Mammary epithelial cell (primary cell): ENCODE measurements around the gene SLC35F2.
"Not testable (repeated sequence)": the region's sequence is repeated elsewhere in the genome, so short reads cannot be mapped to it uniquely, and the experiment has no call there.

Source experiments
- CTCF ChIP-seq, 2 donors: IDR thresholded peaks in 1 of 2; conservative IDR thresholded peaks in 1 of 2; 2 replicates each; pipeline ENCODE4 v1.5.1; 2011 to 2012; ENCODE audit warnings: inconsistent platforms in 2 of 2, low read length in 2 of 2, mild to moderate bottlenecking in 2 of 2, control low read depth in 1 of 2, low read depth in 1 of 2; ENCODE audit not compliant: insufficient read depth in 1 of 2; ENCODE audit errors: extremely low read depth in 1 of 2
- EZH2 ChIP-seq: IDR thresholded peaks from 2 replicates; pipeline ENCODE4 v1.6.1; 2012; ENCODE audit warnings: low read length, inconsistent platforms, borderline replicate concordance

- not testable (repeated sequence) for TF ChIP-seq CTCF (conservative IDR thresholded peaks at IDR 0.05 in 1 of 2, IDR thresholded peaks at IDR 0.05 in 1 of 2; ENCODE audit: extremely low read depth in 1 of 2, insufficient read depth in 1 of 2, low read depth in 1 of 2, low read length in 2 of 2); EZH2
Observed at GRCh38 chr11:107833926-107834325, 24.7 kb downstream of the SLC35F2 start.
